Measurements from ENCODE around the gene UBE2I.
A peak's percentile ranks its signal among the peaks of the same experiment; 100 is the strongest.
"Not testable (repeated sequence)": the region's sequence is repeated elsewhere in the genome, so short reads cannot be mapped to it uniquely, and the experiment has no call there.

The UBE2I gene

GRCh38 chr16:1271380-1271723 is 38.1 kb upstream of the UBE2I start:
- H3K4me3 ChIP-seq, result no peak overlapping the region
- H3K27me3 ChIP-seq, result peaks cover 0 to 63% of the 10 kb centered on the region in 2 donors
- no peak for TF ChIP-seq CTCF (IDR thresholded peaks at IDR 0.05)
- H3K27ac ChIP-seq, result no peak overlapping the region
- peaks cover 0 to 8% (median 5%) of the 10 kb centered on the region in 4 donors for H3K4me1 ChIP-seq
- intact Hi-C loops (cut with DNase I; ENCODE audit: low total_unique reads), result loop anchor here (10.0 kb wide), 1 partner anchor 237 kb away; no protein-coding TSS in a partner anchor
- H3K36me3 ChIP-seq, result no peaks in the 10 kb centered on the region
- H3K9me3 ChIP-seq, result no peaks in the 10 kb centered on the region
- no peak for DNase-seq

- H3K36me3 ChIP-seq, H3K27ac ChIP-seq, H3K4me1 ChIP-seq, H3K4me3 ChIP-seq, H3K9me3 ChIP-seq: not testable (repeated sequence)
- intact Hi-C loops (cut with DNase I; ENCODE audit: low total_unique reads), result loop anchor here (10.0 kb wide), 1 partner anchor 237 kb away; no protein-coding TSS in a partner anchor
- DNase-seq, result peak in 1 of 2 donors; percentile 68
- H3K27me3 ChIP-seq, result peaks cover 0 to 63% of the 10 kb centered on the region in 2 donors
These were observed 37.6 kb upstream of the UBE2I start for GRCh38 chr16:1271724-1272413.

GRCh38 chr16:1272453-1273198 is 36.8 kb upstream of the UBE2I start:
- peaks cover 0 to 70% of the 10 kb centered on the region in 2 donors for H3K27me3 ChIP-seq
- no peak overlapping the region for H3K4me3 ChIP-seq
- H3K36me3 ChIP-seq, result no peaks in the 10 kb centered on the region
- H3K27ac ChIP-seq, result no peak overlapping the region
- DNase-seq, result no peak
- no peaks in the 10 kb centered on the region for H3K9me3 ChIP-seq
- H3K4me1 ChIP-seq, result peaks cover 0 to 8% (median 5%) of the 10 kb centered on the region in 4 donors
- TF ChIP-seq CTCF (IDR thresholded peaks at IDR 0.05), result no peak
- intact Hi-C loops (cut with DNase I; ENCODE audit: low total_unique reads), result loop anchor here (10.0 kb wide), 1 partner anchor 238 kb away; no protein-coding TSS in a partner anchor

GRCh38 chr16:1273816-1274215 is 35.6 kb upstream of the UBE2I start:
- DNase-seq, result no peak
- Histone ChIP-seq H3K4me3 (no peak overlapping the region), H3K9me3 (no peaks in the 10 kb centered on the region), H3K4me1 (peaks cover 0 to 8% (median 5%) of the 10 kb centered on the region in 4 donors), H3K27me3 (peaks cover 0 to 79% of the 10 kb centered on the region in 2 donors), H3K27ac (no peak overlapping the region), H3K36me3 (no peaks in the 10 kb centered on the region)
- no peak for TF ChIP-seq CTCF (IDR thresholded peaks at IDR 0.05)
- intact Hi-C loops (cut with DNase I; ENCODE audit: low total_unique reads), result loop anchor here (10.0 kb wide), 1 partner anchor 239 kb away; no protein-coding TSS in a partner anchor

GRCh38 chr16:1274767-1275166 is 34.7 kb upstream of the UBE2I start:
- intact Hi-C loops (cut with DNase I; ENCODE audit: low total_unique reads), result loop anchor here (10.0 kb wide), 1 partner anchor 240 kb away; no protein-coding TSS in a partner anchor
- H3K36me3 ChIP-seq, result no peaks in the 10 kb centered on the region
- H3K4me3 ChIP-seq, result no peak overlapping the region
- no peak for TF ChIP-seq CTCF (IDR thresholded peaks at IDR 0.05)
- H3K4me1 ChIP-seq, result peaks cover 0 to 8% (median 5%) of the 10 kb centered on the region in 4 donors
- peaks cover 0 to 86% of the 10 kb centered on the region in 2 donors for H3K27me3 ChIP-seq
- no peak overlapping the region for H3K27ac ChIP-seq
- H3K9me3 ChIP-seq, result no peaks in the 10 kb centered on the region
- no peak for DNase-seq
